Stimulated activated CD8-positive, alpha-beta memory T cell treated with anti-CD3 and anti-CD28 coated beads, Interleukin-12 subunit alpha, Interleukin-12 subunit beta, amount 100 ng/mL, for 4 hours (primary cell): ENCODE data around the gene APCDD1L.

Experiments used
- DNase-seq: peaks from one replicate; pipeline ENCODE4 v3.0.0-alpha.2; 2020; ENCODE audit warnings: low read depth

APCDD1L gene

GRCh38 chr20:58492074-58492718 lies 23.0 kb downstream of the APCDD1L start:
- DNase-seq, result no peak

GRCh38 chr20:58486207-58486606 lies 29.0 kb downstream of the APCDD1L start:
- no peak for DNase-seq

- no peak for DNase-seq
Observed at GRCh38 chr20:58485393-58485792, 29.8 kb downstream of the APCDD1L start.

GRCh38 chr20:58483470-58483869 lies 31.7 kb downstream of the APCDD1L start:
- DNase-seq, result no peak

GRCh38 chr20:58483051-58483450 lies 32.1 kb downstream of the APCDD1L start:
- DNase-seq, result no peak

- DNase-seq, result no peak
Observed at GRCh38 chr20:58482416-58482815, 32.8 kb downstream of the APCDD1L start.

GRCh38 chr20:58481481-58482021 lies 33.6 kb downstream of the APCDD1L start:
- DNase-seq, result no peak

GRCh38 chr20:58480551-58481336 lies 34.5 kb downstream of the APCDD1L start:
- no peak for DNase-seq

GRCh38 chr20:58479726-58480440 lies 35.3 kb downstream of the APCDD1L start:
- DNase-seq, result no peak

- no peak for DNase-seq
Observed at GRCh38 chr20:58478141-58478805, 36.9 kb downstream of the APCDD1L start.

- DNase-seq, result no peak
Observed at GRCh38 chr20:58475466-58475865, 39.7 kb downstream of the APCDD1L start.

GRCh38 chr20:58473453-58474425 lies 41.5 kb downstream of the APCDD1L start:
- no peak for DNase-seq

- DNase-seq, result no peak
Observed at GRCh38 chr20:58472273-58473018, 42.8 kb downstream of the APCDD1L start.

GRCh38 chr20:58471193-58472164 lies 43.7 kb downstream of the APCDD1L start:
- no peak for DNase-seq

- DNase-seq, result no peak
Observed at GRCh38 chr20:58470336-58471192, 44.6 kb downstream of the APCDD1L start.

- DNase-seq, result no peak
Observed at GRCh38 chr20:58469616-58470015, 45.6 kb downstream of the APCDD1L start.

- DNase-seq, result no peak
Observed at GRCh38 chr20:58467572-58468527, 47.3 kb downstream of the APCDD1L start.
